ENCODE measurements around the gene TMED8. TPM values are rescaled to one million over a fixed set of nuclear protein-coding genes. Genes with fewer than 3 reads are reported as not detected.

The TMED8 gene
- polyA plus RNA-seq, 1 experiment = 4.2 TPM

- H3K27me3 ChIP-seq (ENCODE audit: control insufficient read depth, insufficient read depth, low read length) = no peaks in the 10 kb centered on the region
- DNase-seq (ENCODE audit: low read depth) = no peak
- no peak for TF ChIP-seq CTCF (IDR thresholded peaks at IDR 0.05; ENCODE audit: insufficient read depth, low read depth, low read length)
- CTCF ChIA-PET = interaction anchor here (6.6 to 12.2 kb wide), 2 partner anchors 16 to 165 kb away, joined by 59 to 426 read pairs; no protein-coding TSS in a partner anchor
- H3K4me3 ChIP-seq (ENCODE audit: low read depth, low read length) = no peak overlapping the region
- no peaks in the 10 kb centered on the region for H3K36me3 ChIP-seq (ENCODE audit: control insufficient read depth, insufficient read depth, low read length)
- POLR2A ChIA-PET = no interaction called here
Observed at GRCh38 chr14:77318006-77318553, 58.8 kb downstream of the TMED8 start.

GRCh38 chr14:77316872-77317301, 60.0 kb downstream of the TMED8 start:
- Histone ChIP-seq H3K36me3 (ENCODE audit: control insufficient read depth, insufficient read depth, low read length) (no peaks in the 10 kb centered on the region), H3K27me3 (ENCODE audit: control insufficient read depth, insufficient read depth, low read length) (no peaks in the 10 kb centered on the region), H3K4me3 (ENCODE audit: low read depth, low read length) (no peak overlapping the region)
- POLR2A ChIA-PET = interaction anchor here (0.6 to 1.4 kb wide), 3 partner anchors 9 to 15 kb away, joined by 5 to 6 read pairs (median 6); no protein-coding TSS in a partner anchor
- no peak for DNase-seq (ENCODE audit: low read depth)
- TF ChIP-seq CTCF (IDR thresholded peaks at IDR 0.05; ENCODE audit: insufficient read depth, low read depth, low read length) = no peak
- CTCF ChIA-PET = interaction anchor here (1.1 to 12.2 kb wide), 7 partner anchors 9 to 444 kb away, joined by 3 to 426 read pairs (median 11); no protein-coding TSS in a partner anchor

- POLR2A ChIA-PET = interaction anchor here (1.4 kb wide), 1 partner anchor 12 kb away, joined by 6 read pairs; no protein-coding TSS in a partner anchor
- no peak for TF ChIP-seq CTCF (IDR thresholded peaks at IDR 0.05; ENCODE audit: insufficient read depth, low read depth, low read length)
- Histone ChIP-seq H3K36me3 (ENCODE audit: control insufficient read depth, insufficient read depth, low read length) (no peaks in the 10 kb centered on the region), H3K4me3 (ENCODE audit: low read depth, low read length) (no peak overlapping the region), H3K27me3 (ENCODE audit: control insufficient read depth, insufficient read depth, low read length) (no peaks in the 10 kb centered on the region)
- DNase-seq (ENCODE audit: low read depth) = no peak
- CTCF ChIA-PET = interaction anchor here (0.6 to 12.2 kb wide), 19 partner anchors 10 to 452 kb away, joined by 3 to 426 read pairs (median 4); no protein-coding TSS in a partner anchor
Observed at GRCh38 chr14:77316195-77316505, 60.7 kb downstream of the TMED8 start.

GRCh38 chr14:77314539-77315457, 62.1 kb downstream of the TMED8 start:
- Histone ChIP-seq H3K27me3 (ENCODE audit: control insufficient read depth, insufficient read depth, low read length) (no peaks in the 10 kb centered on the region), H3K36me3 (ENCODE audit: control insufficient read depth, insufficient read depth, low read length) (no peaks in the 10 kb centered on the region), H3K4me3 (ENCODE audit: low read depth, low read length) (no peak overlapping the region)
- TF ChIP-seq CTCF (IDR thresholded peaks at IDR 0.05; ENCODE audit: insufficient read depth, low read depth, low read length) = no peak
- ChIA-PET POLR2A (no interaction called here), CTCF (interaction anchor here (0.6 to 12.2 kb wide), 12 partner anchors 13 to 442 kb away, joined by 3 to 426 read pairs (median 6); no protein-coding TSS in a partner anchor)
- DNase-seq (ENCODE audit: low read depth) = no peak

GRCh38 chr14:77314043-77314442, 62.9 kb downstream of the TMED8 start:
- DNase-seq (ENCODE audit: low read depth) = peak; percentile 97
- ChIA-PET CTCF (interaction anchor here (0.7 to 12.2 kb wide), 6 partner anchors 12 to 438 kb away, joined by 3 to 426 read pairs (median 4); no protein-coding TSS in a partner anchor), POLR2A (interaction anchor here (0.5 kb wide), 1 partner anchor 102 kb away, joined by 10 read pairs; no protein-coding TSS in a partner anchor)
- no peak for TF ChIP-seq CTCF (IDR thresholded peaks at IDR 0.05; ENCODE audit: insufficient read depth, low read depth, low read length)
- Histone ChIP-seq H3K36me3 (ENCODE audit: control insufficient read depth, insufficient read depth, low read length) (no peaks in the 10 kb centered on the region), H3K27me3 (ENCODE audit: control insufficient read depth, insufficient read depth, low read length) (no peaks in the 10 kb centered on the region), H3K4me3 (ENCODE audit: low read depth, low read length) (no peak overlapping the region)
